ENCODE results near the gene IRF7.

- TF ChIP-seq CTCF (IDR thresholded peaks at IDR 0.05; ENCODE audit: extremely low read depth in 1 of 2, insufficient read depth in 1 of 2, low read depth in 1 of 2, low read length in 2 of 2) (no peak), JUN (IDR thresholded peaks at IDR 0.05; ENCODE audit: borderline replicate concordance, insufficient read depth, insufficient read length, low read depth) (no peak), POLR2A (IDR thresholded peaks at IDR 0.05; ENCODE audit: low read depth, low read length) (no peak), EZH2 (IDR thresholded peaks at IDR 0.05; ENCODE audit: borderline replicate concordance, low read depth, low read length, severe bottlenecking) (no peak), MAX (IDR thresholded peaks at IDR 0.05; ENCODE audit: insufficient read depth, insufficient read length) (no peak), POLR2AphosphoS5 (IDR thresholded peaks at IDR 0.05; ENCODE audit: insufficient read depth, low read depth, low read length) (no peak), FOS (IDR thresholded peaks at IDR 0.05; ENCODE audit: borderline replicate concordance, insufficient read depth, low read length) (no peak)
These were observed 1.6 kb downstream of the IRF7 start for GRCh38 chr11:614021-614622.
